Activated T-helper 2 cell treated with anti-CD3 and anti-CD28 coated beads, Interferon-gamma antibody, Interleukin-2, Interleukin-4, amounts not matched to agents 10 μg/mL and 5 μg/mL and 100 μg/mL, durations not matched to agents 14 hours and 24 hours and 36 hours (primary cell): Measurements from ENCODE around the gene CLDN11. TPM values are rescaled to one million over a fixed set of nuclear protein-coding genes. Genes with fewer than 3 reads are reported as not detected.

Experiments
- DNase-seq: peaks from one replicate; pipeline ENCODE4 v3.0.0; 2021; ENCODE audit warnings: low spot score
- H3K27ac Mint-ChIP-seq: one replicate; pipeline ENCODE4 v1.8.0; 2021; ENCODE audit warnings: mixed read lengths
- H3K27me3 Mint-ChIP-seq: one replicate; pipeline ENCODE4 v1.8.0; 2021; ENCODE audit warnings: low read depth, mixed read lengths
- H3K36me3 Mint-ChIP-seq: one replicate; pipeline ENCODE4 v1.8.0; 2021; ENCODE audit warnings: low read depth, mixed read lengths
- H3K4me1 Mint-ChIP-seq: one replicate; pipeline ENCODE4 v1.8.0; 2021; ENCODE audit warnings: low read depth, mixed read lengths
- H3K4me3 Mint-ChIP-seq: one replicate; pipeline ENCODE4 v1.8.0; 2021; ENCODE audit warnings: low read depth, mild to moderate bottlenecking, moderate library complexity, mixed read lengths
- H3K9me3 Mint-ChIP-seq: one replicate; pipeline ENCODE4 v1.8.0; 2021; ENCODE audit warnings: mixed read lengths
- intact Hi-C: fragments of 100-400 bp; cut with micrococcal nuclease; formaldehyde crosslinking; loops from one replicate; pipeline ENCODE4 v1.15.1; 2023
- total RNA-seq: library from RNA; stranded (reverse); gene quantifications from 2 replicates; pipeline ENCODE4 v1.2.3, GENCODE V29; 2022

The CLDN11 gene
- total RNA-seq, 1 donor from 2014 or later: 0.18 TPM

DNA sequence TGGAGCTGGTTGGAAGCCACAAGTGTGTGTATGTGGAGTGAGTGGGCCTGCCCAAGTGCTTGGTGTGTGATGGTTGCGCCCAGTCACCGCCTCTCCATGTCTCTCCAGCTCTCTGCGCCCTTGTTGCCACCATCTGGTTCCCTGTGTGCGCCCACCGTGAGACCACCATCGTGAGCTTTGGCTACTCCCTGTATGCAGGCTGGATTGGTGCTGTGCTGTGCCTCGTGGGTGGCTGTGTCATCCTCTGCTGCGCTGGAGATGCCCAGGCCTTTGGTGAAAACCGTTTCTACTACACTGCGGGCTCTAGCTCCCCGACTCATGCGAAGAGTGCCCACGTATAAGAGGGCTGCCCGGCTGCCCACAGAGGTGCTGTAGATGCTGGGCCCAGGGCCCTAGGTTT, 13.7 kb downstream of the CLDN11 start:
- DNase-seq: no peak
- Mint-ChIP-seq H3K27ac (no peak overlapping the region), H3K4me3 (no peak overlapping the region), H3K27me3 (peaks cover 7% of the 10 kb centered on the region), H3K4me1 (peaks cover 25% of the 10 kb centered on the region), H3K9me3 (no peaks in the 10 kb centered on the region), H3K36me3 (no peaks in the 10 kb centered on the region)
- intact Hi-C loops: no loop called here

DNA sequence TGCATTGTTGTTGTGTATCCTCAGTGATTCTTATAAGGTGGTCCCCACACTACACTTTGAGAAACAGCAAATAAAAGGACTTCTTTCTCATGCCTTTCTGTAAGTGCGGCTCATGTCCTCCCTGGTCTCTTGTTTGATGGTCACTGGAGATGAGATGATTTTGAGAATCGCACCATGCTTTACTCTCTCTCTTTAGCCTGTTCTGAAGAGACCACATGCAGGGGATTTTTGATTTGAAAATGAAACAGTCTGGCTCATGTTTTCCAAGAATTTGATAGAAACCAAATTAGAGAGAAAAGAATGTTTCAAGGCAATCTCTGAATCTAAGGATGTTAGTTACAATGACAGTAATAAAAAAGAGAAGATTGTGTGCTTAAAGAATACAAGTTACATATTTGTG, 18.0 kb downstream of the CLDN11 start:
- H3K27me3 Mint-ChIP-seq: no peaks in the 10 kb centered on the region
- H3K4me1 Mint-ChIP-seq: peaks cover 14% of the 10 kb centered on the region
- H3K9me3 Mint-ChIP-seq: no peaks in the 10 kb centered on the region
- intact Hi-C loops: no loop called here
- H3K4me3 Mint-ChIP-seq: no peak overlapping the region
- DNase-seq: no peak
- no peaks in the 10 kb centered on the region for H3K36me3 Mint-ChIP-seq
- no peak overlapping the region for H3K27ac Mint-ChIP-seq

DNA sequence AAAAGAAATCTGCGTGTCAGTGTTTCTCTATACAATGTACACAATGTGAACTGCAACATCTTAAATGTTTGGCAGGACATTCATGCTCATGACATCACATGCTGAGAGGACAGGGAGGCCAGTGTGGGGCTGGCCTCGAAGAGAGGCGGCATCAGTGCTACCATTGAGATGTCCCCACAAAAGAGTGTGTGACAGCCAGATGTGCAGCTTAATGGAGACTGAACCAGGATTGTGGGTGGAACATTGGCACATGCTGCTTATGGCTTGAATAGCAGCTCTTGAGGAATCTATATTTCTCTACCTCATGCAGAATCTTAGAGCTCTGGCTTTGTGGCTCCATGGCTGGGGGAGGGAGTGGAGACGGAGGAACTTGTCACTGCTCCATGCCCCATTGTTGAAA, 18.5 kb downstream of the CLDN11 start:
- Mint-ChIP-seq H3K4me1 (peaks cover 14% of the 10 kb centered on the region), H3K4me3 (no peak overlapping the region), H3K27ac (no peak overlapping the region), H3K9me3 (no peaks in the 10 kb centered on the region), H3K27me3 (no peaks in the 10 kb centered on the region), H3K36me3 (no peaks in the 10 kb centered on the region)
- no peak for DNase-seq
- intact Hi-C loops: no loop called here

GRCh38 chr3:170437696-170438407, 19.2 kb downstream of the CLDN11 start:
- Mint-ChIP-seq H3K27me3 (peaks cover 4% of the 10 kb centered on the region), H3K9me3 (no peaks in the 10 kb centered on the region), H3K36me3 (no peaks in the 10 kb centered on the region), H3K4me3 (no peak overlapping the region), H3K27ac (no peak overlapping the region), H3K4me1 (peaks cover 14% of the 10 kb centered on the region)
- no peak for DNase-seq
- intact Hi-C loops: no loop called here

DNA sequence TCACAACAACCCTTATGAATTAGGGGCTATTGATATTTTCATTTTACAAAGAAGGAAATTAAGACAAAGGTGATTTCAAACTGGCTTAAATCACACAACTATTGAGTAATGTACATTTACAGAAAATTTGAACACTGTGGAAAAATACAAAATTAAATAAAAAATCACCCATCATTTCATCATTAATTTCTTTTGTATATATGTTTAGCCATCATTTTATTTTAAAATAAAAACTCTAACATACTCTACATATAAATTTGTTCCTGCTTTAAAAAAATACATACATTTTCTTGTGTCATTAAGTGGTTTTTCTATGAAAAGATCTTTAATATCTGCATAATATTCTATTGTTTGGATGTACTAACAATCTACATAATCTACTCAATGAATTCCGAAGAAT, 20.2 kb downstream of the CLDN11 start:
- no peak overlapping the region for H3K4me3 Mint-ChIP-seq
- H3K9me3 Mint-ChIP-seq: no peaks in the 10 kb centered on the region
- no peak overlapping the region for H3K27ac Mint-ChIP-seq
- intact Hi-C loops: no loop called here
- H3K36me3 Mint-ChIP-seq: no peaks in the 10 kb centered on the region
- DNase-seq: no peak
- peaks cover 14% of the 10 kb centered on the region for H3K4me1 Mint-ChIP-seq
- H3K27me3 Mint-ChIP-seq: peaks cover 4% of the 10 kb centered on the region

- H3K27me3 Mint-ChIP-seq: peaks cover 4% of the 10 kb centered on the region
- no peak for DNase-seq
- intact Hi-C loops: no loop called here
- no peak overlapping the region for H3K4me3 Mint-ChIP-seq
- peaks cover 14% of the 10 kb centered on the region for H3K4me1 Mint-ChIP-seq
- no peaks in the 10 kb centered on the region for H3K36me3 Mint-ChIP-seq
- no peaks in the 10 kb centered on the region for H3K9me3 Mint-ChIP-seq
- H3K27ac Mint-ChIP-seq: no peak overlapping the region
Observed at GRCh38 chr3:170440344-170440743, 21.7 kb downstream of the CLDN11 start.

GRCh38 chr3:170441412-170441811, 22.7 kb downstream of the CLDN11 start:
- Mint-ChIP-seq H3K27ac (no peak overlapping the region), H3K4me1 (peaks cover 14% of the 10 kb centered on the region), H3K4me3 (no peak overlapping the region), H3K27me3 (peaks cover 4% of the 10 kb centered on the region), H3K9me3 (no peaks in the 10 kb centered on the region), H3K36me3 (no peaks in the 10 kb centered on the region)
- intact Hi-C loops: no loop called here
- no peak for DNase-seq

GRCh38 chr3:170442947-170443346, 24.3 kb downstream of the CLDN11 start:
- Mint-ChIP-seq H3K4me1 (peaks cover 5% of the 10 kb centered on the region), H3K36me3 (no peaks in the 10 kb centered on the region), H3K27ac (no peak overlapping the region), H3K27me3 (peaks cover 4% of the 10 kb centered on the region), H3K4me3 (no peak overlapping the region), H3K9me3 (no peaks in the 10 kb centered on the region)
- no peak for DNase-seq
- intact Hi-C loops: no loop called here

GRCh38 chr3:170443457-170443856, 24.8 kb downstream of the CLDN11 start:
- no peak overlapping the region for H3K27ac Mint-ChIP-seq
- intact Hi-C loops: no loop called here
- peaks cover 4% of the 10 kb centered on the region for H3K27me3 Mint-ChIP-seq
- H3K9me3 Mint-ChIP-seq: no peaks in the 10 kb centered on the region
- peaks cover 5% of the 10 kb centered on the region for H3K4me1 Mint-ChIP-seq
- no peak overlapping the region for H3K4me3 Mint-ChIP-seq
- no peaks in the 10 kb centered on the region for H3K36me3 Mint-ChIP-seq
- DNase-seq: no peak

- no peaks in the 10 kb centered on the region for H3K36me3 Mint-ChIP-seq
- H3K4me1 Mint-ChIP-seq: no peaks in the 10 kb centered on the region
- H3K27me3 Mint-ChIP-seq: peaks cover 8% of the 10 kb centered on the region
- H3K9me3 Mint-ChIP-seq: no peaks in the 10 kb centered on the region
- DNase-seq: no peak
- H3K4me3 Mint-ChIP-seq: no peak overlapping the region
- intact Hi-C loops: no loop called here
- H3K27ac Mint-ChIP-seq: no peak overlapping the region
Observed at GRCh38 chr3:170448584-170448983, 29.9 kb downstream of the CLDN11 start.

- H3K27me3 Mint-ChIP-seq: peaks cover 14% of the 10 kb centered on the region
- H3K4me3 Mint-ChIP-seq: no peak overlapping the region
- H3K36me3 Mint-ChIP-seq: no peaks in the 10 kb centered on the region
- no peaks in the 10 kb centered on the region for H3K9me3 Mint-ChIP-seq
- no peak for DNase-seq
- H3K4me1 Mint-ChIP-seq: no peaks in the 10 kb centered on the region
- H3K27ac Mint-ChIP-seq: no peak overlapping the region
- intact Hi-C loops: no loop called here
Observed at GRCh38 chr3:170450039-170450438, 31.4 kb downstream of the CLDN11 start.

DNA sequence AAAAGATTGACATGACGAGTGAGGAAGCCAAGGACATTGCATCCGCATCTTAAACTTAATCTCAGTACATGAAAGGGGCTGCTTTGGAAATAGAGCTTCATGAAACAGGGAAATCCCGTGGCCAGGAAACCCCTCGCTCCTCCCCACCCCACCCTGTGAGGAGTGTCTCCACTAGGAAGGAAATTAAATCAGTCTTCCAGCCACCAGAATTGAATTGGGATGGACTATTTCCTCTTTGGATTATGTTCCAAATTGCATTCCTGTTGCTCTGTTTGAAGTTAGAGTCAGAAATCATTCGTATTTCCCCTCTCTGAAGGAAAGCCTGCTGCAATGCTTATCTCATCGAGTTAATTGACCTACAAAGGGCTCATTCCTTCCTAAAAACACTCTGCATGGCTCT, 35.8 kb downstream of the CLDN11 start:
- no peaks in the 10 kb centered on the region for H3K36me3 Mint-ChIP-seq
- DNase-seq: no peak
- H3K9me3 Mint-ChIP-seq: no peaks in the 10 kb centered on the region
- peaks cover 20% of the 10 kb centered on the region for H3K27me3 Mint-ChIP-seq
- intact Hi-C loops: no loop called here
- no peak overlapping the region for H3K4me3 Mint-ChIP-seq
- H3K27ac Mint-ChIP-seq: no peak overlapping the region
- peaks cover 1% of the 10 kb centered on the region for H3K4me1 Mint-ChIP-seq

DNA sequence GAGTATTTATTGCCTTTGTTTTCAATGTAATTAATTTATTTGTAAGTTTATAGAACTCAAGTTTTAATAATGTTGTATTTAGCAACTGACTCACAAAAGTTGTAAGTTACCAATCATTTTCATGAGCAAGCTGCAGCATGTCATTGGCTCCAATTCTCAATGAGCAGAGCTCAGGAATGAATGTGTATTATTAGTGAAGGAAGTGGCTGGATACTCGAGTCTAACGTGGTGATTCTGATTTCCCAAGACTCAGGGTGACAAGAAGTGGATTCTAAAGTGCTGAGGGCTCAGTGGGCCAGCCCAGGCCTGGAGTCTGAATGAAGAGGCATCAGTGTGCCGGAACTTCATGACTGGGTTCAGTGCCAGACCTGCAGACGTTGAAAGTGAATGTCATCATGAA, 39.6 kb downstream of the CLDN11 start:
- Mint-ChIP-seq H3K27me3 (peaks cover 28% of the 10 kb centered on the region), H3K36me3 (no peaks in the 10 kb centered on the region), H3K9me3 (no peaks in the 10 kb centered on the region), H3K4me3 (no peak overlapping the region), H3K27ac (no peak overlapping the region), H3K4me1 (peaks cover 1% of the 10 kb centered on the region)
- intact Hi-C loops: no loop called here
- no peak for DNase-seq

DNA sequence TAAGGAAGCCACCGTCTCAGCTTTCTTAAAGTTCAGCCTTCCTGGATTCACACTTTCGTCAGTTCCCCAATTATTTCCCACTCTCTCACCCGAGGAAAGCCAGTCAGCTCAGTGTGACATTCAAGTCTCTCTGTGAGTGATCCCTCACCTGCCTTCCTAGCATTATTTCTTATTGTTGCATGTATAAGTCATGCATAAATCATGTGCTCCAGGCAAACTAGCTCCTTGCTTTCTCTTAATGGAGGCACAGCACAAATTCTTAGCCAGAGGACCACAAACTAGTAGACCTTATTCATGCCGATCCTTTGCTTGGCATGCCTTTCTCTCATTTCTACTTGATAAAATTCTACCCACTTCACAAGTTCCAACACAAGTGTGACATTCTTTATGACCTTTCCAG, 44.3 kb downstream of the CLDN11 start:
- Mint-ChIP-seq H3K9me3 (no peaks in the 10 kb centered on the region), H3K36me3 (no peaks in the 10 kb centered on the region), H3K4me3 (no peak overlapping the region), H3K4me1 (no peaks in the 10 kb centered on the region), H3K27ac (no peak overlapping the region), H3K27me3 (peaks cover 29% of the 10 kb centered on the region)
- DNase-seq: no peak
- intact Hi-C loops: no loop called here
